ENCODE data around the gene GPSM1. TPM values are rescaled to one million over a fixed set of nuclear protein-coding genes. Genes with fewer than 3 reads are reported as not detected.

Gene GPSM1
- total and polyA plus RNA-seq, 9 of the 15 experiments (the other 6 are each of a cell fraction or from before 2014, with no cell fraction given) = 0.04 to 14.2 (median 3.1) TPM

DNA sequence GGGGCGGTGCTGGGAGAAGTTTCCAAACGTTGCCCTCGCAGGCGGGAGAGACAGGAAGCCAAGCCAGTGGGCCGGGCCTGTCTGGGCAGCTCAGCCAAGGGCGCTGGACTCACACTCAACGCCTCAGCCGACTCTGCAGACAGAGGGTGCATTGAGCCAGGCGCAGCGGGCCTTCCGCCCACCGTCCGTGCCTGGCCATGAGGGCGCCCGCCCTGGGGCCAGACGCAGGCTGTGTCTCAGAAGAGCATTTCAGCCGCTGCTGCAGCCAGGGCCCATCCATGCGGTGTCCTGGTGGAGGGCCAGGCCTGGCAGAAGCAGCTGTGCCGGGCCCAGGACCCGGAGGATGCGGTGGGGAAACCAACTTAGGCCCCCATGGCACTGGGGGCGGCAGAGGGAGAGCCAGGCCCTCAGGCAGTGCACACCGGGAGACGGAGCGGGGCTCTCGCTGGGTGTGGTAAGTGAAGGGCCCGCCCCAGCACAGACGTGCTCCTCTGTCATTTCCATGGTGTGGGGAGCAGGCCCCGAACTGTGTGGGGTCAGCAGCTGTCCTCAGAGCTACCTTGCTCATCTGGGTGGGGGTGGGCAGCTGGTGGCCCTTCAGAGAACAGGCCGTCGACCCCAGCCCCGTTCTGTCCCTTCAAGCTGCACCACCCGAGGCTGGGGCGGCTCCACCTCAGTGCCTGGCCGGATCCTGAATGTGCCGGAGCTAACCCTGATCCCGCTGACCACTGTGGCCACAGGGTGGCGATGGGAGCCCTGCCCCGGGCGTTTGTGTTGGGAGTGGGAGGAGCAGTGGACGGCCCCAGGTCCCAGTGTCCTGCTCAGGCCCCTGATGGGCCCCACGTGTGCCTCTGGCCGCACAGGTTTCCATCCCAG, 18.2 kb downstream of the GPSM1 start (continued):
- TF ChIP-seq, protein P1, sequence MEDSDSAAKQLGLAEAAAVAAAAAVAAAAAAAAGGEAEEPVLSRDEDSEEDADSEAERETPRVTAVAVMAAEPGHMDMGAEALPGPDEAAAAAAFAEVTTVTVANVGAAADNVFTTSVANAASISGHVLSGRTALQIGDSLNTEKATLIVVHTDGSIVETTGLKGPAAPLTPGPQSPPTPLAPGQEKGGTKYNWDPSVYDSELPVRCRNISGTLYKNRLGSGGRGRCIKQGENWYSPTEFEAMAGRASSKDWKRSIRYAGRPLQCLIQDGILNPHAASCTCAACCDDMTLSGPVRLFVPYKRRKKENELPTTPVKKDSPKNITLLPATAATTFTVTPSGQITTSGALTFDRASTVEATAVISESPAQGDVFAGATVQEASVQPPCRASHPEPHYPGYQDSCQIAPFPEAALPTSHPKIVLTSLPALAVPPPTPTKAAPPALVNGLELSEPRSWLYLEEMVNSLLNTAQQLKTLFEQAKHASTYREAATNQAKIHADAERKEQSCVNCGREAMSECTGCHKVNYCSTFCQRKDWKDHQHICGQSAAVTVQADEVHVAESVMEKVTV (CRISPR knock-in tag; IDR thresholded peaks at IDR 0.05) = no peak
- TF ChIP-seq ARHGAP35 (IDR thresholded peaks at IDR 0.05; ENCODE audit: partially characterized antibody) (no peak), MYC (IDR thresholded peaks at IDR 0.05; ENCODE audit: low read depth, low read length) (peak; percentile 61), MYC (CRISPR knock-in tag; IDR thresholded peaks at IDR 0.05; ENCODE audit: borderline replicate concordance, low read depth) (no peak), BRD9 (IDR thresholded peaks at IDR 0.05; ENCODE audit: low read depth, partially characterized antibody) (no peak), ZNF76 (CRISPR knock-in tag; IDR thresholded peaks at IDR 0.05; ENCODE audit: borderline replicate concordance) (no peak), SP1 (CRISPR knock-in tag; IDR thresholded peaks at IDR 0.05) (peak; percentile 66), BACH1 (tag; IDR thresholded peaks at IDR 0.05) (no peak), CREB1 (IDR thresholded peaks at IDR 0.05) (0 out of 2 replicates have a peak, but pooled peaks have one; percentile 18), CREB1 (CRISPR knock-in tag; IDR thresholded peaks at IDR 0.05) (no peak)
- TF ChIP-seq, protein P2, sequence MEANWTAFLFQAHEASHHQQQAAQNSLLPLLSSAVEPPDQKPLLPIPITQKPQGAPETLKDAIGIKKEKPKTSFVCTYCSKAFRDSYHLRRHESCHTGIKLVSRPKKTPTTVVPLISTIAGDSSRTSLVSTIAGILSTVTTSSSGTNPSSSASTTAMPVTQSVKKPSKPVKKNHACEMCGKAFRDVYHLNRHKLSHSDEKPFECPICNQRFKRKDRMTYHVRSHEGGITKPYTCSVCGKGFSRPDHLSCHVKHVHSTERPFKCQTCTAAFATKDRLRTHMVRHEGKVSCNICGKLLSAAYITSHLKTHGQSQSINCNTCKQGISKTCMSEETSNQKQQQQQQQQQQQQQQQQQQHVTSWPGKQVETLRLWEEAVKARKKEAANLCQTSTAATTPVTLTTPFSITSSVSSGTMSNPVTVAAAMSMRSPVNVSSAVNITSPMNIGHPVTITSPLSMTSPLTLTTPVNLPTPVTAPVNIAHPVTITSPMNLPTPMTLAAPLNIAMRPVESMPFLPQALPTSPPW (CRISPR knock-in tag; IDR thresholded peaks at IDR 0.05) = no peak
- TF ChIP-seq, protein P3, sequence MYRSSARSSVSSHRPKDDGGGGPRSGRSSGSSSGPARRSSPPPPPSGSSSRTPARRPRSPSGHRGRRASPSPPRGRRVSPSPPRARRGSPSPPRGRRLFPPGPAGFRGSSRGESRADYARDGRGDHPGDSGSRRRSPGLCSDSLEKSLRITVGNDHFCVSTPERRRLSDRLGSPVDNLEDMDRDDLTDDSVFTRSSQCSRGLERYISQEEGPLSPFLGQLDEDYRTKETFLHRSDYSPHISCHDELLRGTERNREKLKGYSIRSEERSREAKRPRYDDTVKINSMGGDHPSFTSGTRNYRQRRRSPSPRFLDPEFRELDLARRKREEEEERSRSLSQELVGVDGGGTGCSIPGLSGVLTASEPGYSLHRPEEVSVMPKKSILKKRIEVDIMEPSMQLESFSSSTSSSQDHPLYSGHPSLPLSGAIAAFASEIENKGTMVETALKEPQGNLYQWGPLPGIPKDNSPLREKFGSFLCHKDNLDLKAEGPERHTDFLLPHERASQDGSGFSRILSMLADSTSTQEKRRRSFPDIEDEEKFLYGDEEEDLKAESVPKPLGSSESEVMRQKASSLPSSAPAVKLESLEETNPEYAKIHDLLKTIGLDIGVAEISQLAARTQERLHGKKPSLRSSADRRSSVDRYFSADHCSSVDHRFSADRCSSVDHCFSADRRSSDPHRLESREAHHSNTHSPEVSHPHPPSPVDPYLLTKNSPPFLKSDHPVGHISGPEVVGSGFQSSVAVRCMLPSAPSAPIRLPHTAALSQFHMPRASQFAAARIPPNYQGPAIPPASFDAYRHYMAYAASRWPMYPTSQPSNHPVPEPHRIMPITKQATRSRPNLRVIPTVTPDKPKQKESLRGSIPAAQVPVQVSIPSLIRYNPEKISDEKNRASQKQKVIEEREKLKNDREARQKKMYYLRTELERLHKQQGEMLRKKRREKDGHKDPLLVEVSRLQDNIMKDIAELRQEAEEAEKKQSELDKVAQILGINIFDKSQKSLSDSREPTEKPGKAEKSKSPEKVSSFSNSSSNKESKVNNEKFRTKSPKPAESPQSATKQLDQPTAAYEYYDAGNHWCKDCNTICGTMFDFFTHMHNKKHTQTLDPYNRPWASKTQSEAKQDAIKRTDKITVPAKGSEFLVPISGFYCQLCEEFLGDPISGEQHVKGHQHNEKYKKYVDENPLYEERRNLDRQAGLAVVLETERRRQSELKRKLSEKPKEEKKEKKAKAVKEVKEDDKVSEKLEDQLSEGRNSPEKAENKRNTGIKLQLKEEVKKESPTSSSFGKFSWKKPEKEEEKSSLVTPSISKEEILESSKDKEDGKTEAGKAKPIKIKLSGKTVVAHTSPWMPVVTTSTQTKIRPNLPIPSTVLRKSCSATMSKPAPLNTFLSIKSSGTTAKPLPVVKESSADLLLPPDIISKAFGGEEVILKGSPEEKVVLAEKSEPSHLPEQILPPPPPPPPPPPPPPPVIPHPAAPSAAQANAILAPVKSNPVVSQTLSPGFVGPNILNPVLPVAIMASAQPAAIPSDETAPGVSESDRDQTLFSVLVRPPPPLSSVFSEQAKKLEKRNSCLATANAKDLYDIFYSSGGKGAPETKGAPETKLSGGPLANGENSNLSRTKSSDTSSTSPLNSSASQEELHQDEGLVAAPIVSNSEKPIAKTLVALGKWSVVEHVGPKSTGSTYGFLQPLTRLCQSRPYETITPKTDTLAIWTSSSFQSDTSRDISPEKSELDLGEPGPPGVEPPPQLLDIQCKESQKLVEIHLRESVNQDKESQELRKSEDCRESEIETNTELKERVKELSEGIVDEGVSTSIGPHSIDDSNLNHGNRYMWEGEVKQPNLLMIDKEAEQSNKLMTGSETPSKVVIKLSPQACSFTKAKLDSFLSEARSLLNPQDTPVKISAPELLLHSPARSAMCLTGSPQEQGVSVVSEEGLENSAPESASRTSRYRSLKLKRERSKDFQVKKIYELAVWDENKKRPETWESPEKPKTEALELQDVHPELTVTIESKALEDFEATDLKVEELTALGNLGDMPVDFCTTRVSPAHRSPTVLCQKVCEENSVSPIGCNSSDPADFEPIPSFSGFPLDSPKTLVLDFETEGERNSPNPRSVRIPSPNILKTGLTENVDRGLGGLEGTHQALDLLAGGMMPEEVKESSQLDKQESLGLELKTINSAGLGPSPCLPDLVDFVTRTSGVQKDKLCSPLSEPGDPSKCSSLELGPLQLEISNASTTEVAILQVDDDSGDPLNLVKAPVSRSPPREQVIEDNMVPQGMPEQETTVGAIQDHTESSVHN (IDR thresholded peaks at IDR 0.05; ENCODE audit: borderline replicate concordance in 1 of 2, low read depth in 1 of 2) = no peak
- TF ChIP-seq, protein P4, sequence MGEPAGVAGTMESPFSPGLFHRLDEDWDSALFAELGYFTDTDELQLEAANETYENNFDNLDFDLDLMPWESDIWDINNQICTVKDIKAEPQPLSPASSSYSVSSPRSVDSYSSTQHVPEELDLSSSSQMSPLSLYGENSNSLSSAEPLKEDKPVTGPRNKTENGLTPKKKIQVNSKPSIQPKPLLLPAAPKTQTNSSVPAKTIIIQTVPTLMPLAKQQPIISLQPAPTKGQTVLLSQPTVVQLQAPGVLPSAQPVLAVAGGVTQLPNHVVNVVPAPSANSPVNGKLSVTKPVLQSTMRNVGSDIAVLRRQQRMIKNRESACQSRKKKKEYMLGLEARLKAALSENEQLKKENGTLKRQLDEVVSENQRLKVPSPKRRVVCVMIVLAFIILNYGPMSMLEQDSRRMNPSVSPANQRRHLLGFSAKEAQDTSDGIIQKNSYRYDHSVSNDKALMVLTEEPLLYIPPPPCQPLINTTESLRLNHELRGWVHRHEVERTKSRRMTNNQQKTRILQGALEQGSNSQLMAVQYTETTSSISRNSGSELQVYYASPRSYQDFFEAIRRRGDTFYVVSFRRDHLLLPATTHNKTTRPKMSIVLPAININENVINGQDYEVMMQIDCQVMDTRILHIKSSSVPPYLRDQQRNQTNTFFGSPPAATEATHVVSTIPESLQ (CRISPR knock-in tag; IDR thresholded peaks at IDR 0.05) = no peak

Data from K562 (cell line).